HCT116 (cell line): ENCODE measurements around the gene POMT1. TPM values are rescaled to one million over a fixed set of nuclear protein-coding genes. Genes with fewer than 3 reads are reported as not detected.
A peak's percentile ranks its signal among the peaks of the same experiment; 100 is the strongest.

Experiments used
- ATAC-seq: fragments of 200-7000 bp; cut with Tn5 transposase; 2 replicates; pipeline ENCODE4 v1.9.1; 2020; ENCODE audit warnings: mild to moderate bottlenecking, moderate library complexity
- BruUV-seq: library from RNA; stranded (reverse); fragments of 400-500 nt; replicated peaks from 2 replicates; lab custom pipeline; 2021; lab: Mats Ljungman, UMichigan
- CTCF ChIA-PET: fragments of 300-600 bp; sonication (Branson Sonifier 250); formaldehyde crosslinking; loops from one replicate; lab custom pipeline; 2021; ENCODE audit warnings: antibody characterized with exemption; lab: Charles Lee
- POLR2A ChIA-PET: fragments of 300-600, 350-600 bp; sonication (Branson Sonifier 250); formaldehyde crosslinking; loops from one replicate; lab custom pipeline; 2021; ENCODE audit warnings: antibody characterized with exemption; lab: Charles Lee
- RAD21 ChIA-PET, 2 experiments: fragments of 300-600 bp; sonication (Branson Sonifier 250); formaldehyde crosslinking; loops; one replicate each; lab custom pipeline; 2023; ENCODE audit warnings: low total read pairs in 2 of 2; ENCODE audit not compliant: uncharacterized antibody in 2 of 2, unreplicated experiment in 2 of 2, low non-redundant PET in 1 of 2; lab: Charles Lee
- DNase-seq: peaks from one replicate; pipeline ENCODE4 v3.0.0-alpha.2; 2010; ENCODE audit warnings: low read depth, low spot score
- H2AFZ ChIP-seq: fragments of 200-600 bp; shearing (Covaris generic), sonication (generic); 2 replicates; pipeline ENCODE4 v1.6.1; 2017; ENCODE audit warnings: low read depth, mixed run types, mixed read lengths, antibody characterized with exemption, low read length; ENCODE audit not compliant: poor library complexity, severe bottlenecking
- H3K27ac ChIP-seq: 2 replicates; pipeline ENCODE4 v1.5.1; 2012; ENCODE audit warnings: low read depth, low read length
- H3K27me3 ChIP-seq: fragments of 200-600 bp; sonication (generic); 2 replicates; pipeline ENCODE4 v1.6.1; 2016; ENCODE audit warnings: mixed run types, low read length, mixed read lengths; ENCODE audit not compliant: insufficient read depth
- H3K36me3 ChIP-seq, 2 experiments: fragments of 200-500 bp in 1 of 2; fragments of 200-600 bp in 1 of 2; sonication (Bioruptor generic) in 1 of 2; sonication (generic) in 1 of 2; 2 replicates each; pipeline versions ENCODE4 v1.5.1 to v1.6.1; 2014 to 2016; ENCODE audit warnings: low read length in 2 of 2, inconsistent platforms in 1 of 2, mixed read lengths in 1 of 2, mixed run types in 1 of 2; ENCODE audit not compliant: insufficient read depth in 2 of 2, control insufficient read depth in 1 of 2
- H3K4me1 ChIP-seq, 2 experiments: fragments of 200-600 bp in 1 of 2; sonication (generic) in 1 of 2; 2 replicates each; pipeline versions ENCODE4 v1.5.1 to v1.6.1; 2012 to 2017; ENCODE audit warnings: low read length in 2 of 2, inconsistent platforms in 1 of 2, mild to moderate bottlenecking in 1 of 2, mixed read lengths in 1 of 2, mixed run types in 1 of 2, moderate library complexity in 1 of 2; ENCODE audit not compliant: insufficient read depth in 2 of 2, control insufficient read depth in 1 of 2
- H3K4me2 ChIP-seq: fragments of 200-600 bp; sonication (generic); 2 replicates; pipeline ENCODE4 v1.6.1; 2017; ENCODE audit warnings: mixed run types, low read length, mixed read lengths
- H3K4me3 ChIP-seq, 2 experiments: fragments of 200-600 bp in 1 of 2; sonication (generic) in 1 of 2; replicated peaks in 1 of 2; 2 replicates each; pipeline ENCODE4 v1.5.1; 2011 to 2016; ENCODE audit warnings: low read length in 2 of 2, control low read depth in 1 of 2, low read depth in 1 of 2, mild to moderate bottlenecking in 1 of 2, mixed read lengths in 1 of 2, mixed run types in 1 of 2
- H3K79me2 ChIP-seq: fragments of 200-600 bp; sonication (generic); 2 replicates; pipeline ENCODE4 v1.6.1; 2017; ENCODE audit warnings: mild to moderate bottlenecking, mixed run types, low read length, moderate library complexity, mixed read lengths; ENCODE audit not compliant: insufficient read depth
- H3K9ac ChIP-seq: fragments of 200-600 bp; sonication (generic); 2 replicates; pipeline ENCODE4 v1.6.1; 2016; ENCODE audit warnings: low read length, mixed read lengths
- H3K9me2 ChIP-seq: fragments of 200-600 bp; sonication (generic), shearing (Covaris generic); 2 replicates; pipeline ENCODE4 v1.6.1; 2017; ENCODE audit warnings: mixed run types, mild to moderate bottlenecking, moderate library complexity; ENCODE audit not compliant: insufficient read depth
- H3K9me3 ChIP-seq, 2 experiments: fragments of 200-500 bp in 1 of 2; fragments of 200-600 bp in 1 of 2; sonication (Bioruptor generic) in 1 of 2; sonication (generic) in 1 of 2; 2 replicates each; pipeline ENCODE4 v1.6.1; 2014 to 2017; ENCODE audit warnings: low read length in 2 of 2, mixed read lengths in 2 of 2, inconsistent platforms in 1 of 2, low read depth in 1 of 2, mild to moderate bottlenecking in 1 of 2, mixed run types in 1 of 2, moderate library complexity in 1 of 2; ENCODE audit not compliant: control insufficient read depth in 1 of 2, insufficient read depth in 1 of 2
- H4K20me1 ChIP-seq: fragments of 200-600 bp; sonication (generic), shearing (Covaris generic); 2 replicates; pipeline ENCODE4 v1.6.1; 2017; ENCODE audit warnings: mixed run types, mild to moderate bottlenecking, moderate library complexity; ENCODE audit not compliant: insufficient read depth
- ATF3 ChIP-seq: IDR thresholded peaks from 2 replicates; pipeline ENCODE4 v1.6.1; 2012
- CBX3 ChIP-seq: IDR thresholded peaks from 2 replicates; pipeline ENCODE4 v1.6.1; 2012; ENCODE audit warnings: low read depth
- POLR2A ChIP-seq: IDR thresholded peaks from 2 replicates; pipeline ENCODE4 v1.7.0; 2011; ENCODE audit warnings: borderline replicate concordance; ENCODE audit not compliant: insufficient read depth, insufficient read length; ENCODE audit errors: extremely low read depth
- POLR2AphosphoS5 ChIP-seq: IDR thresholded peaks from 2 replicates; pipeline ENCODE4 v1.6.1; 2011; ENCODE audit warnings: mild to moderate bottlenecking, low read depth, low read length, moderate library complexity
- SIN3A ChIP-seq: IDR thresholded peaks from 2 replicates; pipeline ENCODE4 v1.6.1; 2012; ENCODE audit warnings: low read depth
- SRF ChIP-seq: IDR thresholded peaks from 2 replicates; pipeline ENCODE4 v1.6.1; 2012; ENCODE audit warnings: low read depth
- TCF7L2 ChIP-seq: IDR thresholded peaks from 2 replicates; pipeline ENCODE4 v1.7.0; 2011; ENCODE audit warnings: borderline replicate concordance, inconsistent platforms; ENCODE audit not compliant: insufficient read depth, insufficient read length; ENCODE audit errors: extremely low read depth
- ZBTB33 ChIP-seq: IDR thresholded peaks from 2 replicates; pipeline ENCODE4 v1.6.1; 2011; ENCODE audit warnings: mild to moderate bottlenecking, low read length, moderate library complexity; ENCODE audit not compliant: insufficient replicate concordance; ENCODE audit errors: extremely low read depth
- intact Hi-C: fragments of 100-400 bp; cut with micrococcal nuclease; formaldehyde crosslinking; loops from 2 replicates; pipeline ENCODE4 v1.10.0; 2022
- total RNA-seq: library from RNA; stranded (reverse); gene quantifications from one replicate; pipeline ENCODE4 v1.2.1, GENCODE V29; 2021; ENCODE audit not compliant: unreplicated experiment

The POMT1 gene
- total RNA-seq, 1 experiment from 2014 or later = 21.4 TPM

GRCh38 chr9:131475111-131475955 is 27.4 kb upstream of the POMT1 start:
- TSS peak; percentile 17 for BruUV-seq
- no peak overlapping the region for H3K4me3 ChIP-seq
- no peak for ATAC-seq
- TF ChIP-seq ATF3 = no peak
- TF ChIP-seq SRF = no peak
- no peak for TF ChIP-seq ZBTB33
- no peak for TF ChIP-seq SIN3A
- no peak for TF ChIP-seq POLR2A
- TF ChIP-seq CBX3 = no peak
- no peak for TF ChIP-seq TCF7L2
- TF ChIP-seq POLR2AphosphoS5 = no peak
- TF ChIP-seq, all 23 proteins: peak for 0
- ChIA-PET POLR2A (no interaction called here), CTCF (no interaction called here), RAD21 (no interaction called here)
- no peak for DNase-seq
- H3K9ac ChIP-seq = no peak overlapping the region
- no peak overlapping the region for H2AFZ ChIP-seq
- peaks cover 6% of the 10 kb centered on the region; the same call in 1 of the 2 replicates for H4K20me1 ChIP-seq
- H3K9me3 ChIP-seq = no peaks in the 10 kb centered on the region
- H3K79me2 ChIP-seq = peaks cover 84% of the 10 kb centered on the region
- peaks cover 61 to 77% of the 10 kb centered on the region in 2 experiments for H3K36me3 ChIP-seq
- H3K27me3 ChIP-seq = no peaks in the 10 kb centered on the region
- H3K4me1 ChIP-seq = no peaks in the 10 kb centered on the region
- H3K27ac ChIP-seq = no peak overlapping the region
- intact Hi-C loops = no loop called here
- no peak overlapping the region for H3K4me2 ChIP-seq
- no peaks in the 10 kb centered on the region for H3K9me2 ChIP-seq
